Caco-2 (cell line): Measurements from ENCODE around the gene PRKAR1B. TPM values are rescaled to one million over a fixed set of nuclear protein-coding genes. Genes with fewer than 3 reads are reported as not detected.

Experiments
- BruUV-seq: library from RNA; stranded (reverse); fragments of 400-500 nt; replicated peaks from 2 replicates; lab custom pipeline; 2021; lab: Mats Ljungman, UMichigan
- CTCF ChIA-PET: fragments of 300-600 bp; sonication (Branson Sonifier 250); formaldehyde crosslinking; loops from one replicate; lab custom pipeline; 2022; ENCODE audit warnings: antibody characterized with exemption; lab: Charles Lee
- POLR2A ChIA-PET: fragments of 300-600 bp; sonication (Branson Sonifier 250); formaldehyde crosslinking; loops from one replicate; lab custom pipeline; 2022; ENCODE audit warnings: antibody characterized with exemption; lab: Charles Lee
- DNase-seq, 2 experiments: peaks; one replicate each; pipeline versions ENCODE4 v3.0.0 to v3.0.0-alpha.2; 2020 to 2022
- H3K27me3 ChIP-seq: replicated peaks from 2 replicates; pipeline ENCODE4 v1.6.0; 2011; ENCODE audit warnings: low read length; ENCODE audit not compliant: control insufficient read depth, insufficient read depth
- H3K36me3 ChIP-seq: 2 replicates; pipeline ENCODE4 v1.5.1; 2011; ENCODE audit warnings: low read length; ENCODE audit not compliant: control insufficient read depth, insufficient read depth
- H3K4me1 ChIP-seq: fragments of 250-450 bp; sonication (Bioruptor Pico); 2 replicates; pipeline ENCODE4 v1.5.1; 2020; ENCODE audit warnings: mild to moderate bottlenecking
- H3K4me3 ChIP-seq: 2 replicates; pipeline ENCODE4 v1.5.1; 2011; ENCODE audit warnings: low read depth, mild to moderate bottlenecking, control low read depth, low read length
- H3K9me3 ChIP-seq: fragments of 250-450 bp; sonication (Bioruptor Pico); 2 replicates; pipeline ENCODE4 v1.5.1; 2020; ENCODE audit warnings: mild to moderate bottlenecking, moderate library complexity
- H3K27ac Mint-ChIP-seq: one replicate; pipeline ENCODE4 v1.8.0; 2022; ENCODE audit warnings: mixed read lengths; ENCODE audit not compliant: unreplicated experiment
- H3K27me3 Mint-ChIP-seq: one replicate; pipeline ENCODE4 v1.8.0; 2022; ENCODE audit warnings: mixed read lengths; ENCODE audit not compliant: insufficient read depth, unreplicated experiment
- H3K36me3 Mint-ChIP-seq: one replicate; pipeline ENCODE4 v1.8.0; 2022; ENCODE audit warnings: mild to moderate bottlenecking, mixed read lengths; ENCODE audit not compliant: insufficient read depth, unreplicated experiment
- H3K4me1 Mint-ChIP-seq: one replicate; pipeline ENCODE4 v1.8.0; 2022; ENCODE audit warnings: low read depth, mixed read lengths; ENCODE audit not compliant: unreplicated experiment
- H3K4me3 Mint-ChIP-seq: one replicate; pipeline ENCODE4 v1.8.0; 2022; ENCODE audit warnings: mild to moderate bottlenecking, moderate library complexity, mixed read lengths; ENCODE audit not compliant: unreplicated experiment
- H3K9me3 Mint-ChIP-seq: one replicate; pipeline ENCODE4 v1.8.0; 2022; ENCODE audit warnings: mixed read lengths; ENCODE audit not compliant: unreplicated experiment
- CTCF ChIP-seq, 2 experiments: fragments of 200-600 bp in 1 of 2; IDR thresholded peaks; 1 replicate in 1 of 2; 2 replicates in 1 of 2; pipeline versions ENCODE4 v1.5.1 to v1.8.0; 2011 to 2022; ENCODE audit warnings: antibody characterized with exemption in 1 of 2, control low read depth in 1 of 2, inconsistent platforms in 1 of 2, low read depth in 1 of 2, low read length in 1 of 2, mild to moderate bottlenecking in 1 of 2, moderate library complexity in 1 of 2; ENCODE audit not compliant: insufficient read depth in 1 of 2, severe bottlenecking in 1 of 2, unreplicated experiment in 1 of 2
- intact Hi-C: fragments of 100-400 bp; cut with micrococcal nuclease; formaldehyde crosslinking; loops from one replicate; pipeline ENCODE4 v1.10.0; 2022; ENCODE audit not compliant: unreplicated experiment
- total RNA-seq: library from RNA; stranded (reverse); gene quantifications from 2 replicates; pipeline ENCODE4 v1.2.3, GENCODE V29; 2022

PRKAR1B gene
- total RNA-seq, 1 experiment from 2014 or later: 56.6 TPM

- ChIA-PET CTCF (no interaction called here), POLR2A (no interaction called here)
- no peaks in the 10 kb centered on the region for H3K4me1 ChIP-seq
- H3K9me3 ChIP-seq: no peaks in the 10 kb centered on the region
- Mint-ChIP-seq H3K27me3 (no peaks in the 10 kb centered on the region), H3K36me3 (peaks cover 42% of the 10 kb centered on the region), H3K4me3 (no peak overlapping the region), H3K9me3 (no peaks in the 10 kb centered on the region), H3K27ac (no peak overlapping the region), H3K4me1 (peaks cover 9% of the 10 kb centered on the region)
- H3K36me3 ChIP-seq: peaks cover 5% of the 10 kb centered on the region
- intact Hi-C loops: no loop called here
- no TSS peak for BruUV-seq
- DNase-seq: peak in 1 of 2 experiments; percentile 33
- no peaks in the 10 kb centered on the region for H3K27me3 ChIP-seq
- no peak overlapping the region for H3K4me3 ChIP-seq
- no peak for TF ChIP-seq CTCF (IDR thresholded peaks at IDR 0.05; ENCODE audit: insufficient read depth in 1 of 2, low read depth in 1 of 2, low read length in 1 of 2, severe bottlenecking in 1 of 2, unreplicated experiment in 1 of 2)
Measured at GRCh38 chr7:739983-740942, 13.2 kb upstream of the PRKAR1B start.

GRCh38 chr7:739455-739982 is 12.4 kb upstream of the PRKAR1B start:
- Mint-ChIP-seq H3K27ac (no peak overlapping the region), H3K27me3 (no peaks in the 10 kb centered on the region)

More at GRCh38 chr7:739455-739982, 12.4 kb upstream of the PRKAR1B start:
- Histone ChIP-seq H3K27me3 (no peaks in the 10 kb centered on the region), H3K4me3 (no peak overlapping the region), H3K4me1 (no peaks in the 10 kb centered on the region), H3K36me3 (peaks cover 9% of the 10 kb centered on the region), H3K9me3 (0 out of 2 replicates have a peak, but pooled peaks cover 2% of the 10 kb centered on the region)
- peaks cover 9% of the 10 kb centered on the region for H3K4me1 Mint-ChIP-seq
- peaks cover 35% of the 10 kb centered on the region for H3K36me3 Mint-ChIP-seq
- CTCF ChIA-PET: no interaction called here
- intact Hi-C loops: no loop called here
- POLR2A ChIA-PET: interaction anchor here (0.5 kb wide), 1 partner anchor 24 kb away, joined by 3 read pairs; no protein-coding TSS in a partner anchor
- H3K9me3 Mint-ChIP-seq: no peaks in the 10 kb centered on the region
- peak in 1 of 2 experiments; percentile 21 for DNase-seq
- no peak overlapping the region for H3K4me3 Mint-ChIP-seq
- TF ChIP-seq CTCF (IDR thresholded peaks at IDR 0.05; ENCODE audit: insufficient read depth in 1 of 2, low read depth in 1 of 2, low read length in 1 of 2, severe bottlenecking in 1 of 2, unreplicated experiment in 1 of 2): no peak
- no TSS peak for BruUV-seq
